ENCODE data around the gene MPZL1.

Gene MPZL1

GRCh38 chr1:167770127-167770526 is 48.3 kb downstream of the MPZL1 start:
- in situ Hi-C loops (cut with MboI; ENCODE audit: low sequenced_read_pairs): no loop called here

- in situ Hi-C loops (cut with MboI; ENCODE audit: low sequenced_read_pairs): no loop called here
Measured at GRCh38 chr1:167772436-167772835, 50.7 kb downstream of the MPZL1 start.

- in situ Hi-C loops (cut with MboI; ENCODE audit: low sequenced_read_pairs): no loop called here
Measured at GRCh38 chr1:167773516-167773915, 51.7 kb downstream of the MPZL1 start.

- in situ Hi-C loops (cut with MboI; ENCODE audit: low sequenced_read_pairs): no loop called here
Measured at GRCh38 chr1:167774710-167775109, 52.9 kb downstream of the MPZL1 start.

- in situ Hi-C loops (cut with MboI; ENCODE audit: low sequenced_read_pairs): no loop called here
Measured at GRCh38 chr1:167775178-167775577, 53.4 kb downstream of the MPZL1 start.

GRCh38 chr1:167776151-167776550 is 54.4 kb downstream of the MPZL1 start:
- in situ Hi-C loops (cut with MboI; ENCODE audit: low sequenced_read_pairs): no loop called here

- in situ Hi-C loops (cut with MboI; ENCODE audit: low sequenced_read_pairs): no loop called here
Measured at GRCh38 chr1:167776616-167777268, 55.0 kb downstream of the MPZL1 start.

- in situ Hi-C loops (cut with MboI; ENCODE audit: low sequenced_read_pairs): no loop called here
Measured at GRCh38 chr1:167777269-167777650, 55.5 kb downstream of the MPZL1 start.

GRCh38 chr1:167781558-167781957 is 59.8 kb downstream of the MPZL1 start:
- in situ Hi-C loops (cut with MboI; ENCODE audit: low sequenced_read_pairs): no loop called here

GRCh38 chr1:167782946-167783345 is 61.2 kb downstream of the MPZL1 start:
- in situ Hi-C loops (cut with MboI; ENCODE audit: low sequenced_read_pairs): no loop called here

GRCh38 chr1:167784876-167785550 is 63.2 kb downstream of the MPZL1 start:
- in situ Hi-C loops (cut with MboI; ENCODE audit: low sequenced_read_pairs): no loop called here

- in situ Hi-C loops (cut with MboI; ENCODE audit: low sequenced_read_pairs): no loop called here
Measured at GRCh38 chr1:167786502-167786901, 64.7 kb downstream of the MPZL1 start.

- in situ Hi-C loops (cut with MboI; ENCODE audit: low sequenced_read_pairs): no loop called here
Measured at GRCh38 chr1:167789501-167789900, 67.7 kb downstream of the MPZL1 start.

GRCh38 chr1:167790117-167790516 is 68.3 kb downstream of the MPZL1 start:
- in situ Hi-C loops (cut with MboI; ENCODE audit: low sequenced_read_pairs): no loop called here

GRCh38 chr1:167791281-167792187 is 69.8 kb downstream of the MPZL1 start:
- in situ Hi-C loops (cut with MboI; ENCODE audit: low sequenced_read_pairs): no loop called here

GRCh38 chr1:167792188-167792565 is 70.4 kb downstream of the MPZL1 start:
- in situ Hi-C loops (cut with MboI; ENCODE audit: low sequenced_read_pairs): no loop called here

- in situ Hi-C loops (cut with MboI; ENCODE audit: low sequenced_read_pairs): no loop called here
Measured at GRCh38 chr1:167794043-167794442, 72.3 kb downstream of the MPZL1 start.

- in situ Hi-C loops (cut with MboI; ENCODE audit: low sequenced_read_pairs): no loop called here
Measured at GRCh38 chr1:167795810-167796740, 74.3 kb downstream of the MPZL1 start.

- in situ Hi-C loops (cut with MboI; ENCODE audit: low sequenced_read_pairs): no loop called here
Measured at GRCh38 chr1:167797015-167797414, 75.2 kb downstream of the MPZL1 start.

- in situ Hi-C loops (cut with MboI; ENCODE audit: low sequenced_read_pairs): no loop called here
Measured at GRCh38 chr1:167798952-167799351, 77.2 kb downstream of the MPZL1 start.

GRCh38 chr1:167799747-167800146 is 78.0 kb downstream of the MPZL1 start:
- in situ Hi-C loops (cut with MboI; ENCODE audit: low sequenced_read_pairs): no loop called here

All from HL-60/S4 treated with phorbol 12-myristate 13-acetate at 8.2 ng/mL for 4 days and 3 days (cell line).